ENCODE measurements around the gene ABCA8.

ABCA8 gene, protein sequence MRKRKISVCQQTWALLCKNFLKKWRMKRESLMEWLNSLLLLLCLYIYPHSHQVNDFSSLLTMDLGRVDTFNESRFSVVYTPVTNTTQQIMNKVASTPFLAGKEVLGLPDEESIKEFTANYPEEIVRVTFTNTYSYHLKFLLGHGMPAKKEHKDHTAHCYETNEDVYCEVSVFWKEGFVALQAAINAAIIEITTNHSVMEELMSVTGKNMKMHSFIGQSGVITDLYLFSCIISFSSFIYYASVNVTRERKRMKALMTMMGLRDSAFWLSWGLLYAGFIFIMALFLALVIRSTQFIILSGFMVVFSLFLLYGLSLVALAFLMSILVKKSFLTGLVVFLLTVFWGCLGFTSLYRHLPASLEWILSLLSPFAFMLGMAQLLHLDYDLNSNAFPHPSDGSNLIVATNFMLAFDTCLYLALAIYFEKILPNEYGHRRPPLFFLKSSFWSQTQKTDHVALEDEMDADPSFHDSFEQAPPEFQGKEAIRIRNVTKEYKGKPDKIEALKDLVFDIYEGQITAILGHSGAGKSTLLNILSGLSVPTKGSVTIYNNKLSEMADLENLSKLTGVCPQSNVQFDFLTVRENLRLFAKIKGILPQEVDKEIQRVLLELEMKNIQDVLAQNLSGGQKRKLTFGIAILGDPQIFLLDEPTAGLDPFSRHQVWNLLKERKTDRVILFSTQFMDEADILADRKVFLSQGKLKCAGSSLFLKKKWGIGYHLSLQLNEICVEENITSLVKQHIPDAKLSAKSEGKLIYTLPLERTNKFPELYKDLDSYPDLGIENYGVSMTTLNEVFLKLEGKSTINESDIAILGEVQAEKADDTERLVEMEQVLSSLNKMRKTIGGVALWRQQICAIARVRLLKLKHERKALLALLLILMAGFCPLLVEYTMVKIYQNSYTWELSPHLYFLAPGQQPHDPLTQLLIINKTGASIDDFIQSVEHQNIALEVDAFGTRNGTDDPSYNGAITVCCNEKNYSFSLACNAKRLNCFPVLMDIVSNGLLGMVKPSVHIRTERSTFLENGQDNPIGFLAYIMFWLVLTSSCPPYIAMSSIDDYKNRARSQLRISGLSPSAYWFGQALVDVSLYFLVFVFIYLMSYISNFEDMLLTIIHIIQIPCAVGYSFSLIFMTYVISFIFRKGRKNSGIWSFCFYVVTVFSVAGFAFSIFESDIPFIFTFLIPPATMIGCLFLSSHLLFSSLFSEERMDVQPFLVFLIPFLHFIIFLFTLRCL (N-terminal part only)

GRCh38 chr17:68955181-68955841 is at the start of gene ABCA8:
Gene ABCA8 (minus strand): TSS chr17:68955392. CDS start chr17:68942034, 13,358 bp downstream.
- TF ChIP-seq GATA2 (IDR thresholded peaks at IDR 0.05; ENCODE audit: low read depth, low read length), result no peak
- no peak for TF ChIP-seq GATA3 (IDR thresholded peaks at IDR 0.05; ENCODE audit: low read depth, low read length)

- TF ChIP-seq GATA3 (IDR thresholded peaks at IDR 0.05; ENCODE audit: low read depth, low read length), result no peak
- no peak for TF ChIP-seq GATA2 (IDR thresholded peaks at IDR 0.05; ENCODE audit: low read depth, low read length)
Measured at GRCh38 chr17:68993112-68993511, 37.9 kb upstream of the ABCA8 start.

DNA sequence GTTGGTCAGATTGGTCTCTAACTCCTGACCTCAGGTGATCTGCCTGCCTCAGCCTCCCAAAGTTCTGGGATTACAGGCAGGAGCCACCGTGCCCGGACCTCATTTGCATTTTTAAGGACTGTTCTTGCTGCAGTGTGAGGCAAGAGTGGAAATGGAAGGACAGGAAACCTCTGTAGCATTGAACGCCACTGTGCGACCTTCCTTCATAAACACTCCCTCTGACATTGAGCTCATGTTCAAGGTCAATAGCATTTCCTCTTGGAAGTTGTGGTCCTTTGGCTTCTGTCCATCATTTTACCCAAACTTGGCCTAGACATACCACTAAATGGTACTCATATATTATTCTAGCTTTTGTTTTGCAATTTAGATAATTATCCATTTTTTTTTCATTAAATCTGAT is 32.8 kb upstream of the ABCA8 start:
- no peak for TF ChIP-seq GATA2 (IDR thresholded peaks at IDR 0.05; ENCODE audit: low read depth, low read length)
- TF ChIP-seq GATA3 (IDR thresholded peaks at IDR 0.05; ENCODE audit: low read depth, low read length), result no peak

DNA sequence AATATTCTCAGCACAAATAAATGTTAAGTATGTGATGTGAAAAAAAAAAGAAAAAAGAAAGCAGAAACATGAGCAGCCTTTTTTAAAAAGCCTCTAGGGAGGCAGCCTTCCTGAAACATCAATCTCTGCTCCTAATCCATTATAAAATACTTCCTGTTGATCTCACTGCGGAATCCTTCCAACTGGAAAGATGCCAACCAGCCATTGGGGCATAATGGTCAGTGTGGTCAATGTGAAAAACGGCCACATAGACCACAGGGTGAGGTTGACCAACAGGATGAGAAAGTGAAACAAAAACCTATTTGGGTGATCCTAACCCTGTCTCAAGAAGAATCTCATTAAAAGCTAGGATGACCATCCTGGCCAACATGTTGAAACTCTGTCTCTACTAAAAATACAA is 26.1 kb upstream of the ABCA8 start:
- TF ChIP-seq GATA3 (IDR thresholded peaks at IDR 0.05; ENCODE audit: low read depth, low read length) (no peak), GATA2 (IDR thresholded peaks at IDR 0.05; ENCODE audit: low read depth, low read length) (no peak)

GRCh38 chr17:68973098-68973846 is 18.1 kb upstream of the ABCA8 start:
- TF ChIP-seq GATA3 (IDR thresholded peaks at IDR 0.05; ENCODE audit: low read depth, low read length), result no peak
- TF ChIP-seq GATA2 (IDR thresholded peaks at IDR 0.05; ENCODE audit: low read depth, low read length), result no peak

DNA sequence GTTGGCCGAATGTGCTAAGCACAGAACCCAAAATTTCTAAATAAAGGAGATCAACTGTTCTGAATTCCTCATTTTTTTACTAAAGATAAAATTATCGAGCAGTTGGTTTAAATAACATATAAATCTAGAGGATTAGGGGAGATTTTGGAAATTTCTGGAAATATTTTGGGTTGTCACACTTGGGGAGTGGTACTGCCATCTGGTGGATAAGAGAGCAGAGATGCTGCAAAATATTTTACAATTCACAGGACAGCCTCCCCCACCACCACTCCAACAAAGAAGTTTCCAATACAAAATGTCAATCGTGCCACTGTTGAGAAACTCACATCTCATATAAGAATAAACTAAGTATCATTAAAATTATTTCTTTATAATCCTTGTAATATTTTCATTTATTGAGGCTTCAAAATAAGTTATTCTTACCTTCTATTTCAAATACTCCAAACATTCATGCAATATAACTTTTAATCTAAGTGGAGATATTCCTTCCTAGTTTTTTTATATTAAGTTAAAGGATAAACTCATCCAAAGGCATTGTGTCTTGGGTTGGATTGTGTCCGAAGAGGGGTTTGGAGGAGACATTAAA is 17.0 kb upstream of the ABCA8 start:
- no peak for TF ChIP-seq GATA3 (IDR thresholded peaks at IDR 0.05; ENCODE audit: low read depth, low read length)
- TF ChIP-seq GATA2 (IDR thresholded peaks at IDR 0.05; ENCODE audit: low read depth, low read length), result no peak

DNA sequence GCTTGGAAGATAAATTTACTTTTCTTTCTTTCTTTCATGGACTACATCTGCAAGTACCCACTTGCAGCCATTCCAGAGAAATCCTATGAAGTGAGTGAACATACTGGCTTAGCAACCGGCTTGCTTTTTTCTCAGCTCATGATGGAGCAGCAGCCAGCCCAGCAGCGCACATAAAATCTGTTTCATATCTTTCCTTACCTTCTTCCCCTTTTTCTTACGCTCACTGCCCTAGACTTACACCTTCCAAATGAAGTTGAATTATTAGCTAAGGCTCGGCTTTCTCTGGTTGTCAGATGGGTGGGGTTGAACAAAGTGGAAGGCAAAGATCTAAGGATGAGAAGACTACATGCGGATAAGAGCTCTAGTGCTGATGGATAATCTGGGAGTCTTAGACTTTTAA is 13.9 kb upstream of the ABCA8 start:
- no peak for TF ChIP-seq GATA2 (IDR thresholded peaks at IDR 0.05; ENCODE audit: low read depth, low read length)
- TF ChIP-seq GATA3 (IDR thresholded peaks at IDR 0.05; ENCODE audit: low read depth, low read length), result no peak

GRCh38 chr17:68963958-68964357 is 8.8 kb upstream of the ABCA8 start:
- no peak for TF ChIP-seq GATA2 (IDR thresholded peaks at IDR 0.05; ENCODE audit: low read depth, low read length)
- no peak for TF ChIP-seq GATA3 (IDR thresholded peaks at IDR 0.05; ENCODE audit: low read depth, low read length)

- TF ChIP-seq GATA3 (IDR thresholded peaks at IDR 0.05; ENCODE audit: low read depth, low read length) (no peak), GATA2 (IDR thresholded peaks at IDR 0.05; ENCODE audit: low read depth, low read length) (no peak)
Measured at GRCh38 chr17:68961214-68961882, 6.2 kb upstream of the ABCA8 start.

- no peak for TF ChIP-seq GATA2 (IDR thresholded peaks at IDR 0.05; ENCODE audit: low read depth, low read length)
- no peak for TF ChIP-seq GATA3 (IDR thresholded peaks at IDR 0.05; ENCODE audit: low read depth, low read length)
Measured at GRCh38 chr17:68957944-68958343, 2.8 kb upstream of the ABCA8 start.

DNA sequence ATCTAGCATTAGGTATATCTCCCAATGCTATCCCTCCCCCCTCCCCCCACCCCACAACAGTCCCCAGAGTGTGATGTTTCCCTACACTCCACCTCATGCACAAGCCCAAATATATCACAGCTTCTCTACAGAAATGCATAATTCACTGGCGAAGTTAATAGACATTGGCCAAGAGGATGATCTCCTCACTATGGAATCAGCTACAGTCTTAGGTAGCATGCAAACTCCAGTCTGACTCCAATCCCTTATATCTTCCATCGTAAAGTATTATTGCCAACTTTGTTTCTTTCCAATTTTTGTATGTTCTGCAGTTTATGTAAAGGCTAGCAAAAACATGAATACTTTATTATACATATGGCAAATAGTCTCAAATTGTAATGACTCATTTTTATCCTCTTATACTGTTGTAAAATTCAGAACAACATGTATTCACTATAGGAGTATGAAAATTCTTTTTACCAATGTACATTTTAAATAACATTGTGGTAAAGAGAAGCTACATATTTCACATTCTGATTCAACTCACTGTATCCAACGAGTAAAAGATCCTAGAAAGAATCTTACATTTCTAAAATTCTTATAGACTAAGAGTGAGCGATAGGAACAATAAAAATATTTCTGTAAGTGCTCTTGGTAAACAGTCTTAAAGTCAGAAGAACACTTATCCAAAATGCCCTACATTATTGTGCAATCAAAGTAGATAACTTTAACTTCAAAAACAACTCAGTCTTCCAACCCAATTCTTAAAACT is 871 bp downstream of the ABCA8 start:
- no peak for TF ChIP-seq GATA2 (IDR thresholded peaks at IDR 0.05; ENCODE audit: low read depth, low read length)

Measured in SH-SY5Y (cell line).